Measurements from ENCODE around the gene DYRK1A. TPM values are rescaled to one million over a fixed set of nuclear protein-coding genes. Genes with fewer than 3 reads are reported as not detected.

Gene DYRK1A
- total RNA-seq, 4 donors from 2014 or later = 81.8 to 108 (median 87.4) TPM

- TF ChIP-seq POLR2AphosphoS5 (IDR thresholded peaks at IDR 0.05) = no peak
- Histone ChIP-seq H3K4me1 (peaks cover 86 to 98% (median 96%) of the 10 kb centered on the region in 4 donors), H3K4me3 (no peak overlapping the region), H3K27me3 (no peaks in the 10 kb centered on the region), H3K27ac (replicated peaks in 1 of 4) (no peak overlapping the region), H3K9me3 (no peaks in the 10 kb centered on the region), H3K36me3 (no peaks in the 10 kb centered on the region)
- DNase-seq (ENCODE audit: extremely low spot score) = no peak
- intact Hi-C loops (cut with DNase I) = no loop called here
- WGBS = 92% methylated on average over 3 of the region's 3 CpGs
Measured at GRCh38 chr21:37393786-37394185, 27.2 kb downstream of the DYRK1A start.

DNA sequence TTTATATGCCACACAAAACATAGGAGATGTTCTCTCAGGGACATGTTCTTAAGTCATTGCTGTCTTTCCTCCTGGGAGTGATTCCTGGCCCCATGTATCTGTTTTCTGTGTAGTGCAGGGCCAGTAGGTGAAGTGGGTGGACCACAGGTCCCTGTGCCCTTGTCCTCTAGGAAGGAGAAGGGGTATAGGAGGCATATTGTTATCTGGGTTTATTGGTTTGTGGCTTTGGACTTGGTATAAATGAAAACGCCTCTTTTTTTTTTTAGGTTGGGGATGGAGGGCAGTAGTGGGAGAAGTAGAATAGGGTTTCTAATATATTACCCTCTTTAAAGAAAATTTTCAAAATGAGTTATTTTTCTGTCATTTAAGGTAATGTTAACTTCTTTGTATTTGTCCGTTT, 29.4 kb downstream of the DYRK1A start:
- Histone ChIP-seq H3K9me3 (no peaks in the 10 kb centered on the region), H3K36me3 (no peaks in the 10 kb centered on the region), H3K27me3 (no peaks in the 10 kb centered on the region), H3K4me1 (peaks cover 77 to 97% (median 96%) of the 10 kb centered on the region in 4 donors), H3K27ac (replicated peaks in 1 of 4) (no peak overlapping the region), H3K4me3 (no peak overlapping the region)
- TF ChIP-seq, protein P1, sequence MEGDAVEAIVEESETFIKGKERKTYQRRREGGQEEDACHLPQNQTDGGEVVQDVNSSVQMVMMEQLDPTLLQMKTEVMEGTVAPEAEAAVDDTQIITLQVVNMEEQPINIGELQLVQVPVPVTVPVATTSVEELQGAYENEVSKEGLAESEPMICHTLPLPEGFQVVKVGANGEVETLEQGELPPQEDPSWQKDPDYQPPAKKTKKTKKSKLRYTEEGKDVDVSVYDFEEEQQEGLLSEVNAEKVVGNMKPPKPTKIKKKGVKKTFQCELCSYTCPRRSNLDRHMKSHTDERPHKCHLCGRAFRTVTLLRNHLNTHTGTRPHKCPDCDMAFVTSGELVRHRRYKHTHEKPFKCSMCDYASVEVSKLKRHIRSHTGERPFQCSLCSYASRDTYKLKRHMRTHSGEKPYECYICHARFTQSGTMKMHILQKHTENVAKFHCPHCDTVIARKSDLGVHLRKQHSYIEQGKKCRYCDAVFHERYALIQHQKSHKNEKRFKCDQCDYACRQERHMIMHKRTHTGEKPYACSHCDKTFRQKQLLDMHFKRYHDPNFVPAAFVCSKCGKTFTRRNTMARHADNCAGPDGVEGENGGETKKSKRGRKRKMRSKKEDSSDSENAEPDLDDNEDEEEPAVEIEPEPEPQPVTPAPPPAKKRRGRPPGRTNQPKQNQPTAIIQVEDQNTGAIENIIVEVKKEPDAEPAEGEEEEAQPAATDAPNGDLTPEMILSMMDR (IDR thresholded peaks at IDR 0.05) = no peak
- TF ChIP-seq POLR2A (IDR thresholded peaks at IDR 0.05; ENCODE audit: low read depth) = no peak
- no peak for TF ChIP-seq EP300 (IDR thresholded peaks at IDR 0.05)
- TF ChIP-seq POLR2AphosphoS5 (IDR thresholded peaks at IDR 0.05) = no peak
- intact Hi-C loops (cut with DNase I) = no loop called here
- 93% methylated on average over 2 of the region's 2 CpGs for WGBS
- DNase-seq (ENCODE audit: extremely low spot score) = no peak

- Histone ChIP-seq H3K27ac (replicated peaks in 1 of 4) (no peak overlapping the region), H3K36me3 (no peaks in the 10 kb centered on the region), H3K4me3 (no peak overlapping the region), H3K27me3 (no peaks in the 10 kb centered on the region), H3K9me3 (peaks cover 0 to 4% (median 0%) of the 10 kb centered on the region in 4 donors), H3K4me1 (peaks cover 69 to 90% (median 87%) of the 10 kb centered on the region in 4 donors)
- intact Hi-C loops (cut with DNase I) = no loop called here
- TF ChIP-seq POLR2A (IDR thresholded peaks at IDR 0.05; ENCODE audit: low read depth) (no peak), EP300 (IDR thresholded peaks at IDR 0.05) (no peak), POLR2AphosphoS5 (IDR thresholded peaks at IDR 0.05) (no peak)
- TF ChIP-seq, protein P1 (IDR thresholded peaks at IDR 0.05) = no peak
- DNase-seq (ENCODE audit: extremely low spot score) = no peak
- WGBS = 87% methylated on average over 6 of the region's 6 CpGs
Measured at GRCh38 chr21:37396855-37397254, 30.3 kb downstream of the DYRK1A start.

DNA sequence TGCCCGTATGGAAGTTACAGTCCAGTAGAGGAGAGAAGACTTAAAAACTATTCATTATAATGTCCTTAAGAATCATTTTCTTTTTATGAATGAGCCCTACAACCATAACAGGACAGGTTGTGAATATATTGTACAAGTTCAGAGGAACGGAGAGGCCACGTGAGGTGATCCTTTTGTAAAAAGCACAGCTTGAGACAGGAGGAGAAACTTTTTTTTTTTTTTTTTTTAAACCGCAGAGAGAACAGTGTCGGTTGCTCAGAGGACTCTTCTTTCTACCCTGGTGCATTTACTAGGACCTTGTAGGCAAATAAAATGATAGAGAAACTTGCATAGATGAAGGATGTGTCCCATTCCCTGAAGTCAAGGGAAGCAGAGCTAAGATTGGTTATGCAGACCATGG, 32.1 kb downstream of the DYRK1A start:
- 64% methylated on average over 5 of the region's 5 CpGs for WGBS
- intact Hi-C loops (cut with DNase I) = no loop called here
- no peak overlapping the region for H3K4me3 ChIP-seq
- DNase-seq (ENCODE audit: extremely low spot score) = no peak
- H3K9me3 ChIP-seq = peaks cover 0 to 15% (median 2%) of the 10 kb centered on the region in 4 donors
- TF ChIP-seq, protein P1 (IDR thresholded peaks at IDR 0.05) = no peak
- TF ChIP-seq POLR2AphosphoS5 (IDR thresholded peaks at IDR 0.05) (no peak), EP300 (IDR thresholded peaks at IDR 0.05) (no peak), POLR2A (IDR thresholded peaks at IDR 0.05; ENCODE audit: low read depth) (no peak)
- H3K4me1 ChIP-seq = peaks cover 52 to 72% (median 70%) of the 10 kb centered on the region in 4 donors
- H3K27me3 ChIP-seq = no peaks in the 10 kb centered on the region
- H3K36me3 ChIP-seq = no peaks in the 10 kb centered on the region
- H3K27ac ChIP-seq (replicated peaks in 1 of 4) = no peak overlapping the region

- no peak for DNase-seq (ENCODE audit: extremely low spot score)
- Histone ChIP-seq H3K4me3 (no peak overlapping the region), H3K27me3 (no peaks in the 10 kb centered on the region), H3K4me1 (peaks cover 42 to 71% (median 67%) of the 10 kb centered on the region in 4 donors), H3K27ac (replicated peaks in 1 of 4) (no peak overlapping the region), H3K36me3 (no peaks in the 10 kb centered on the region), H3K9me3 (peaks cover 0 to 15% (median 2%) of the 10 kb centered on the region in 4 donors)
- intact Hi-C loops (cut with DNase I) = no loop called here
- no peak for TF ChIP-seq POLR2A (IDR thresholded peaks at IDR 0.05; ENCODE audit: low read depth)
- TF ChIP-seq, protein P1 (IDR thresholded peaks at IDR 0.05) = no peak
- no peak for TF ChIP-seq EP300 (IDR thresholded peaks at IDR 0.05)
- no peak for TF ChIP-seq POLR2AphosphoS5 (IDR thresholded peaks at IDR 0.05)
- 98% methylated on average over 3 of the region's 3 CpGs for WGBS
Measured at GRCh38 chr21:37402251-37402867, 35.8 kb downstream of the DYRK1A start.

All from esophagus muscularis mucosa (tissue), 4 donors.